OCI-LY1 (cell line): Measurements from ENCODE around the gene CLEC16A.

Source experiments
- H2AFZ ChIP-seq: fragments of 200-600 bp; sonication (generic), shearing (Covaris generic); 2 replicates; pipeline ENCODE4 v1.6.0; 2014; ENCODE audit warnings: antibody characterized with exemption, mild to moderate bottlenecking, low read length
- H3F3A ChIP-seq: fragments of 200-600 bp; sonication (generic), shearing (Covaris generic); 2 replicates; pipeline ENCODE4 v1.6.0; 2014; ENCODE audit warnings: mild to moderate bottlenecking, antibody characterized with exemption, low read length, moderate library complexity; ENCODE audit not compliant: insufficient read depth
- H3K27ac ChIP-seq: fragments of 200-600 bp; sonication (generic); 2 replicates; pipeline ENCODE4 v1.5.1; 2014; ENCODE audit warnings: low read length, mixed run types, mild to moderate bottlenecking, low read depth; ENCODE audit not compliant: poor library complexity, severe bottlenecking
- H3K27me3 ChIP-seq: fragments of 200-600 bp; sonication (generic); 2 replicates; pipeline ENCODE4 v1.6.0; 2014; ENCODE audit warnings: antibody characterized with exemption, mild to moderate bottlenecking, low read length, moderate library complexity; ENCODE audit not compliant: insufficient read depth
- H3K36me3 ChIP-seq: fragments of 200-600 bp; sonication (generic); 2 replicates; pipeline ENCODE4 v1.6.1; 2014; ENCODE audit warnings: mild to moderate bottlenecking, antibody characterized with exemption, low read length, moderate library complexity, mixed read lengths; ENCODE audit not compliant: insufficient read depth
- H3K4me1 ChIP-seq: fragments of 200-600 bp; sonication (generic); 2 replicates; pipeline ENCODE4 v1.5.1; 2014; ENCODE audit warnings: mild to moderate bottlenecking, low read length, moderate library complexity; ENCODE audit not compliant: insufficient read depth, severe bottlenecking
- H3K4me2 ChIP-seq: fragments of 200-600 bp; sonication (generic), shearing (Covaris generic); 2 replicates; pipeline ENCODE4 v1.6.1; 2014; ENCODE audit warnings: low read length
- H3K4me3 ChIP-seq: fragments of 200-600 bp; sonication (generic); 2 replicates; pipeline ENCODE4 v1.5.1; 2014; ENCODE audit warnings: low read length, low read depth, mild to moderate bottlenecking, mixed read lengths; ENCODE audit not compliant: poor library complexity, severe bottlenecking
- H3K79me2 ChIP-seq: fragments of 200-600 bp; shearing (Covaris generic); 2 replicates; pipeline ENCODE4 v1.6.1; 2016; ENCODE audit warnings: mixed run types, low read length, mixed read lengths; ENCODE audit not compliant: insufficient read depth
- H3K9ac ChIP-seq: fragments of 200-600 bp; sonication (generic), shearing (Covaris generic); 2 replicates; pipeline ENCODE4 v1.6.1; 2014; ENCODE audit warnings: mild to moderate bottlenecking, low read length, mixed read lengths
- H3K9me2 ChIP-seq: fragments of 200-600 bp; sonication (generic), shearing (Covaris generic); 2 replicates; pipeline ENCODE4 v1.6.1; 2014; ENCODE audit warnings: low read depth, mild to moderate bottlenecking, low read length, mixed read lengths
- H3K9me3 ChIP-seq: fragments of 200-600 bp; shearing (Covaris generic); 2 replicates; pipeline ENCODE4 v1.6.1; 2014; ENCODE audit warnings: low read length, mixed read lengths
- H4K20me1 ChIP-seq: fragments of 200-600 bp; sonication (generic), shearing (Covaris generic); 2 replicates; pipeline ENCODE4 v1.6.0; 2016; ENCODE audit warnings: mild to moderate bottlenecking, low read length; ENCODE audit not compliant: insufficient read depth
- CTCF ChIP-seq: fragments of 200-600 bp; sonication (generic), shearing (Covaris generic); IDR thresholded peaks from 2 replicates; pipeline ENCODE4 v1.5.1; 2017; ENCODE audit warnings: mild to moderate bottlenecking, antibody characterized with exemption, low read length, moderate library complexity, mixed read lengths
- EZH2 ChIP-seq: fragments of 200-600 bp; sonication (generic), shearing (Covaris generic); IDR thresholded peaks from 2 replicates; pipeline ENCODE4 v1.8.0; 2017; ENCODE audit warnings: borderline replicate concordance, mixed run types, mild to moderate bottlenecking, antibody characterized with exemption, low read length, moderate library complexity, mixed read lengths

The CLEC16A gene

GRCh38 chr16:11183035-11183812 lies 238.9 kb downstream of the CLEC16A start:
- Histone ChIP-seq H3K4me2 (no peak overlapping the region), H2AFZ (no peak overlapping the region), H3K9me2 (no peaks in the 10 kb centered on the region), H3K9me3 (no peaks in the 10 kb centered on the region), H3K36me3 (peaks cover 20% of the 10 kb centered on the region), H3F3A (no peaks in the 10 kb centered on the region), H4K20me1 (no peaks in the 10 kb centered on the region), H3K4me1 (peaks cover 14% of the 10 kb centered on the region), H3K27me3 (no peaks in the 10 kb centered on the region; the same call in 1 of the 2 replicates), H3K27ac (no peak overlapping the region), H3K4me3 (no peak overlapping the region), H3K9ac (no peak overlapping the region), H3K79me2 (no peaks in the 10 kb centered on the region)
- no peak for TF ChIP-seq EZH2
- TF ChIP-seq CTCF, result no peak

GRCh38 chr16:11183951-11184350 lies 239.6 kb downstream of the CLEC16A start:
- Histone ChIP-seq H3K9me2 (no peaks in the 10 kb centered on the region), H3K4me1 (peaks cover 8% of the 10 kb centered on the region), H3K4me3 (no peak overlapping the region), H3K27me3 (peaks cover 4% of the 10 kb centered on the region), H3K36me3 (peaks cover 19% of the 10 kb centered on the region), H3K27ac (no peak overlapping the region), H2AFZ (no peak overlapping the region), H3K9me3 (no peaks in the 10 kb centered on the region), H3K4me2 (no peak overlapping the region), H3K79me2 (no peaks in the 10 kb centered on the region), H4K20me1 (no peaks in the 10 kb centered on the region), H3K9ac (no peak overlapping the region), H3F3A (no peaks in the 10 kb centered on the region)
- TF ChIP-seq CTCF, result no peak
- no peak for TF ChIP-seq EZH2

- Histone ChIP-seq H4K20me1 (no peaks in the 10 kb centered on the region), H3K4me3 (no peak overlapping the region)
Observed at GRCh38 chr16:11187522-11188023, 243.2 kb downstream of the CLEC16A start.

More at GRCh38 chr16:11187522-11188023, 243.2 kb downstream of the CLEC16A start:
- Histone ChIP-seq H3K9me2 (no peaks in the 10 kb centered on the region), H2AFZ (no peak overlapping the region), H3K79me2 (no peaks in the 10 kb centered on the region), H3K27ac (no peak overlapping the region), H3K4me2 (no peak overlapping the region), H3K9ac (no peak overlapping the region), H3K4me1 (peaks cover 7% of the 10 kb centered on the region), H3K27me3 (peaks cover 8% of the 10 kb centered on the region; the same call in 1 of the 2 replicates), H3F3A (no peaks in the 10 kb centered on the region), H3K36me3 (no peaks in the 10 kb centered on the region), H3K9me3 (no peaks in the 10 kb centered on the region)
- no peak for TF ChIP-seq CTCF
- no peak for TF ChIP-seq EZH2
